Stimulated activated CD4-positive, alpha-beta T cell treated with anti-CD3 and anti-CD28 coated beads, TNF-alpha, amount 100 ng/mL, for 48 hours (primary cell): Measurements from ENCODE around the gene RAB28.
"Not testable (repeated sequence)": the region's sequence is repeated elsewhere in the genome, so short reads cannot be mapped to it uniquely, and the experiment has no call there.

Experiments
- DNase-seq, 3 donors: peaks; one replicate each; pipeline ENCODE4 v3.0.0-alpha.2; 2020; ENCODE audit warnings: low read depth in 3 of 3

RAB28 gene

GRCh38 chr4:13449590-13449989 is 34.5 kb downstream of the RAB28 start:
- DNase-seq = no peak

DNA sequence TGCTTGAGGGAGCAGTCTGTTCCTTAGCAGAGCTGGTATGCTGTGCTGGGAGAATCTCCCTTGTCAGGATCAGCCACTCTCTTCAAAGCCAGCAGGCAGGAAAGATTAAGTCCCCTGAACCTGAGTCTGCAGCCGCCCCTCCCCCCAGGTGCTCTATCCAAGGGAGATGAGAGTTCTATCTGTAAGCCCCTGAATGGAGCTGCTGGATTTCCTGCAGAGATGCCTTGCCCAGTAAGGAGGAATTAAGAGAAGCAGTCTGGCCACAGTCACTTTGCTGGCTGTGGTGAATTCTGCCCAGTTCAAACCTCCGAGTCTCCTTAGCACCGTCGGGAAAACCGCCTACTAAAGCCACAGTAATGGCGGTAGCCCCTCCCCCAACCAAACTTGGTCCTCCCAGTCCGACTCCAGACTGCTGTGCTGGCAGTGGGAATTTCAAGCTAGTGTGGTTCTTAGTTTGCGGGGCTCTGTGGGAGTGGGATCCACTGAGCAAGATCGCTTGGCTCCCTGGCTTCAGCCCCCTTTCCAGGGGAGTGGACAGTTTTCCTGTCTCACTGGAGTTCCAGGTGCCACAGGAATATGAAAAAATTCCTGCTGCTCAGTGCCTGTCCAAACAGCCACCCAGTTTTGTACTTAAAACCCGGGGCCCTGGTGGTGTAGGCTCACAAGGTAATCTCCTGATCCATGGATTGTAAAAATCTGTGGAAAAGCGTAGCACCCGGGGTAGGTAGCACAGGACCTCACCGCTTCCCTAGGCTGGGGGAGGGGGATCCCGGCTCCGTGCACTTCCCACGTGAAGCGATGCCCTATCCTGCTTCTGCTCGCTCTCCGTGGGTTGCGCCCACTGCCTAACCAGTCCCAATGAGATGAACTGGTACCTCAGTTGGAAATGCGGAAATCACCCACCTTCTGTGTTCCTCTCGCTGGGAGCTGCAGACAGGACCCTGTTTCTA is 38.0 kb downstream of the RAB28 start:
- DNase-seq = no peak

DNA sequence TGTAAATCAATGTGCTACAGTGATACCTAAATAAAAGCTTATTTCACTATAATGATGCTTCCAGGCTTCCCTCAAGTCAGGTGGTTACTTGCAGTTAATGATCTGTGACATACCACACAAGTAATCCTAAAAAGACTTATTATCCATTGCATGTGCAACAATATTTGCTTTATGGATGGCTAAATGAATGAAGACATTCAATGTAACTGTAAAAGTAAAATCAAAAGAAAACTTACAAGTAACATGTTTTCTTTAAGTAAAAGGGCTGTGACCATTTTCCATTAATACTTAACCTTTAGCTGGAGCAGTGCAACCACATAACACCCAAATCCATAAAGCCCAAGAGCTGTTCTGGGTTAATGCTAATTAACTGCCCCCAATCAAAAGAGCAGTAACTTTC is 42.6 kb downstream of the RAB28 start:
- no peak for DNase-seq

GRCh38 chr4:13436962-13437361 is 47.2 kb downstream of the RAB28 start:
- no peak for DNase-seq

DNA sequence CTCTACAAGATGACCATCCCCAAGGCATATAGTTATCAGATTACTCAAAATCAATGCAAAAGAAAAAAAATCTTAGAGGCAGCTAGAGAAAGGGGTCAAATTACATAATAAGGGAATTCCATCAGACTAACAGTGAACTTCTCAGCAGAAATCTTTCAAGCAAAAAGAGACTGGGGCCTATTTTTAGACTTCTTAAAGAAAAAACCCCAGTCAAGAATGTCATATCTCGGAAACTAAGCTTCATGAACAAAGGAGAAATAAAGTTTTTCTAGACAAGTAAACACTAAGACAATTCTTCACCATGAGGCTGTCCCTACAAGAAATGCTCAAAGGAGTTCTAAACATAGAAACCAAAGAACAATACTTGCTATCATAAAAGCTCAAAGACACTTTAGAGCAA is 51.7 kb downstream of the RAB28 start:
- DNase-seq = no peak

DNA sequence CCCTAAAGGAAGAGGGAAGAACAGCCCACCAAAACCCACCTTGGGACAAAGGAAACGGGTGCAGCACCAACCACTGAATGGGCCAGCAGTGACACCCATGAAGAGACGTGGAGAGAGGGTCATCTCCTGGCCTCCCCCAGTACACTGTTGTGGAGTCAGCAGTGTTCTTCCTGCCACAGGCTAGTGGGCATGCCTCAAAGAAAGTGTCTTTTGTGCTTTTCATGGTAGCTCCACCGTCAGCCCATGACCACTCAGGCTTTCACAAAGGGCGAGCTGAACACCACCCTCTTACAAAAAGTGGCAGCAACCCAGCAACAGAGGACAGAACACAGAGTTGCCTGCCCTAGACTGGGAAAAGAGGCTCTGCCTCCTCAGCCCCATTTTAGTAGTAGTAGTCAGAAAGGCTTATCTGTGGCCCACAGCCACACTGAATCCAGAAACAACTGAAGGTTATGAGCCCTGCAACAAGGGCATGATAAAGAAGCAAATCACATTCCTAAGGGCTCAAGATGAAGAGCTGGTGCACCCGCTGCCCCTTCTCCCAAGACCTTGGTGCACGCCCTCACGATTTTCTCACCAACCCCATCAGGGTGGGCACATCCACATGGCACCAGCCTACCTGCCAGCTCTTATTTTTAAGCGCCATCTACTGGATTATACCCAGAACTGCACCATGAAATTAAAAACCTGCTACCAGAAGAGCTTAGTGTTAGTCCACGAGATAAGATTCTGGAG is 53.1 kb downstream of the RAB28 start:
- no peak for DNase-seq

DNA sequence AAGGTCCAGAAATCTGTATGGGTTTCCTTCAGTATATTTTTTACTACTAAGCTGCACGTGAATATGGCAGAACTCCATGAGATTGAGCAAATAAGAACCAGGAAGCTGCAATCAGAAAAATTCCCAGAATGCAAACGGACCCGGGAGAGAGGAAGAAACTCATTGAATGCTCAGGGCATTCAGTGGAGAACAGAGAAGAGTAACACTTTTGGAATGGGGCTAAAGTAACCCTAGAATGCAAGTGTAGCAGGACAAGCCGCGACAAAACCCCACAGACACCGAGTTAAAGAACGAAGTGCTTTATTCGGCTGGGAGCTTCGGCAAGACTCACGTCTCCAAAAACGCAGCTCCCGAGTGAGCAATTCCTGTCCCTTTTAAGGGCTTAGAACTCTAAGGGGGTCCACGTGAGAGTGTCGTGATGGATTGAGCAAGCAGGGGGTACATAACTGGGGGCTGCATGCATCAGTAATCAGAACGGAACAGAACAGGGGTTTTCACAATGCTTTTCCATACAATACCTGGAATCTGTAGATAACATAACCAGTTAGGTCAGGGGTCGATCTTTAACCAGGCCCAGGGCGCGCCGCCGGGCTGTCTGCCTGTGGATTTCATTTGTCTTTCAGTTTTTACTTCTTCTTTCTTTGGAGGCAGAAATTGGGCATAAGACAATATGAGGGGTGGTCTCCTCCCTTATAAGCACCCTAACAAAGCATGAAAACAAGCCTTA is 56.4 kb downstream of the RAB28 start:
- DNase-seq = no peak

DNA sequence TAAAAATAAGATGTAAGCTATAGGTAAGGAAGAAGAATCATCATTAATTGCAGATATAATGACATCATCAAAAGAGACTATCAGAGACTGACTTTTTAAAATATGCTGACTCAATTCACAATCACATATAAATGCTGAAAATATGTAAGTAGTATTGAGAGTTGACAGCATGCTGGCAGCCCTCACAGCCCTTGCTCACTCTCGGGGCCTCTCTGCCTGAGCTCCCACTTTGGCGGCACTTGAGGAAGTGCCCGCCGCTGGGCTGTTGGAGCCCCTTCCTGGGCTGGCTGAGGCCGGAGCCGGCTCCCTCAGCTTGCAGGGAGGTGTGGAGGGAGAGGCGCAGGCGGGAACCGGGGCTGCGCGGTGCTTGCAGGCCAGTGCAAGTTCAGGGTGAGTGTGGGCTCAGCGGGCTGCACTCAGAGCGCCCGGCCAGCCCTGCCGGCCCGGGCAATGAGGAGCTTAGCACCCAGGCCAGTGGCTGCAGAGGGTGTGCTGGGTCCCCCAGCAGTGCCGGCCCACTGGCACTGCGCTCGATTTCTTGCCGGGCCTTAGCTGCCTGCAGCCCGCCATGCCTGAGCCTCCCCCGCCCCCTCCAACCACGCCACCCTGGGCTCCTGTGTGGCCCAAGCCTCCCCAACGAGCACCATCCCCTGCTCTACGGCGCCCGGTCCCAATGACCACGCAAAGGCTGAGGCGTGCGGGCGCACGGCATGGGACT is 68.9 kb downstream of the RAB28 start:
- no peak for DNase-seq

DNA sequence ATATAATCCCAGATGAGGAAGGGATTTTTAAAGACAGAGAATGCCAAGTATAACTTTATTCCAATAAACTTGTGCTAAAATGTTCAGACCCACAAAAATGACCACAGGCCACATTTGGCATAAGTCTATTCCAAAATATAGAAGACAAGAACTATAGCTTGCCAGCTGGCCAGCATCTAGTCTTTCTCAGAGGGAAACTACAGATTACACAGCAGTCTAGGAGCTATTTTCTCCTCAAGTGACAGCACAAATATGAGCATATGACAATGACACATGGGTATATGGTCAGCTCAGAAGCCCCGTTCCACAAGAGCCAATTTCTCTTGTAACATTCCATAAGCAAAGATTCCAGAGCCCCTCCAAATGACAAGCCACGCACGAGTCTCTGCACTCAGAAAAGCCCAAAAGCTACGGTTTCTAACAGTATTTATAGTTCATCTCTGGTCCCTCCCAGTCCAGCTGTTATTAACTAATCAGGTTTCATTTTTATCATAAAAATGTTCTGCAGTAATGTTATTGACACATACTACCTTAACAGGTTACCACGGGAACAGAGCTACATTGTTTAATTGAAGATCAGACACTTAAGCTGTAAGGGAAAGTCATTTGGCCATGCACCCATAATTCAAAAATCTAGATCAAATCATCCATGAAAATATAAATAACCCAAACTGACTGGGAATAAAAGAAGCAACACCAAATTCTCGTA is 70.3 kb downstream of the RAB28 start:
- DNase-seq = no peak

DNA sequence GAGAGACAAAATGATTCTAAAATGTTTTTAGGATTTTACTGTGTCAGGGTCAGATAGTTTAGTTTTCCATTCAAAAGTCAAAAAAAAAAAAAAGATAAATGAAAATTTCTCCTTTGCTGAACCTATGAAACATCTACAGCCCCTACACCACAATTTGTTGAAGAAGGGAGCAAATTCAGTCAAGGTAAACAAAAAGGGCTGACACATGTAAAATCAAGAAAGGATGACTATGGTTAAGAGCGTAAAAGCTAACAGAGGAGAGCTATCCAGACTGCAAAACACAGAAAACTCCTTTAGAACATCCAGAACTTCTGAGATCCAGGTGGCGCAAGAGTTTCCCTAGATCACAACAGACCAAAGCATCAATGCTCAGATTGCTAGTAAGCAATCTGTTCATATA is 72.2 kb downstream of the RAB28 start:
- no peak for DNase-seq

DNA sequence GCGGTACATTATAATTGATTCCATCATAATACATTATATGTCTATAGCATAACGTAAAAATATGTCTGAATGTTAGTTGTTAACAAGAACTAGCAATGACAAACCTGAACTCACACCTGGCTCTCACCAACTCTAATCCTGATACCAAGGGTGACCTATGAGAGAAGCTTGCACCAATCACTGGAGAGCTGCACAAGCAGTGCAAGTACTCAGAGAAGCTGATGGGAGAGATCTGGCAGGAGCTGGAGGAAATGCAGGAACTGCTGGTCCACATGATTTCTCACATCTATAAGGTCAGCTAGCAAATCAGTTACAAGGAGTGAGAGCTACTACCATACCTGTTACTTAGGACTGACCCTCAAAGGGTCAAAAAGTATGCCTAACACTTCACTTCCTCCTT is 74.8 kb downstream of the RAB28 start:
- no peak for DNase-seq

DNA sequence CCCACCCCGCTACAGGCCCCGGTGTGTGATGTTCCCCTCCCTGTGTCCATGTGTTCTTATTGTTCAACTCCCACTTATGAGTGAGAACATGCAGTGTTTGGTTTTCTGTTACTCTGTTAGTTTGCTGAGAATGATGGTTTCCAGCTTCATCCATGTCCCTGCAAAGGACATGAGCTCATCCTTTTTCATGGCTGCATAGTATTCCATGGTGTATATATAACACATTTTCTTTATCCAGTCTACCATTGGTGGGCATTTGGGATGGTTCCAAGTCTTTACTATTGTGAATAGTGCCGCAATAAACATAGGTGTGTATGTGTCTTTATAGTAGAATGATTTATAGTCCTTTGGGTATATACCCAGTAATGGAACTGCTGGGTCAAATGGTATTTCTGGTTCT is 78.0 kb downstream of the RAB28 start:
- DNase-seq = not testable (repeated sequence)

GRCh38 chr4:13403833-13404232 is 80.3 kb downstream of the RAB28 start:
- no peak for DNase-seq

DNA sequence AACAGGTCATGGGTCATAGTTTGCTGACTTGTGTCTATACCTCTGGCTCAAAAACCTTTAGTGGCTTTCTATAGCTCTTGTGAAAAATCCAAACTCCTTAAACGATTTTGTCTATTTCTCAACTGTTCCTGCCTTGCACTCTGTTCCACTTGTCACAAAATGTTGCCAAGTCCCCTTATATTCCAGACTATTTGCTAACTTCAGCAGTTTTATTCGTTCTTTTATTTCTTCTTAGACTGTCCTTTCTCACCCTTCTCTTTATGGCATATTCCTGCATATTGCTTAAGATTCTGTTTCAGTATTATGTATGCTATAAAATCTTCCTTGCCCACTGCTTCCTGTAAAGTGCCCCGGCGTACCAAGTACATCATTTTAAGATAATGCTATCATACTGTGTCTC is 80.8 kb downstream of the RAB28 start:
- no peak for DNase-seq

- DNase-seq = no peak
Measured at GRCh38 chr4:13399257-13399656, 84.9 kb downstream of the RAB28 start.

DNA sequence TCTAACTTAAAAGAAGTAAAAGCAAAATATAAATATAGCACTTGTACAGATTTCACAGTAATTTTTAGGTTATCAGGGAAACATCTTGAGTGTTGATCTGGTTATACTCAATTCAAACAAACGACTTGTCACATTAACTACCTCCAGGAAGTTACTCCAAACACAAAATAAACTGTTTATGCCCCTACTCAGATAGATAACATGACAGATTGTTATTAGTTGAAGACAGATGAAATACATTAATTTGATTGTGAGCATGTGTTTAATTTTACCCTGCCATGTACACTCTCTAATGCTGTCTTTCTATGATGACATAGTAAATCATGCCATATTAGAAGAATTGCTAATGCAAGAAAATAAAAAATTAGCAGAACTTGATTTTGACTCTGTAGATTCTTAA is 88.0 kb downstream of the RAB28 start:
- DNase-seq = no peak

- DNase-seq = not testable (repeated sequence)
Measured at GRCh38 chr4:13389901-13390300, 94.2 kb downstream of the RAB28 start.

GRCh38 chr4:13386405-13387107 is 97.6 kb downstream of the RAB28 start:
- DNase-seq = no peak

DNA sequence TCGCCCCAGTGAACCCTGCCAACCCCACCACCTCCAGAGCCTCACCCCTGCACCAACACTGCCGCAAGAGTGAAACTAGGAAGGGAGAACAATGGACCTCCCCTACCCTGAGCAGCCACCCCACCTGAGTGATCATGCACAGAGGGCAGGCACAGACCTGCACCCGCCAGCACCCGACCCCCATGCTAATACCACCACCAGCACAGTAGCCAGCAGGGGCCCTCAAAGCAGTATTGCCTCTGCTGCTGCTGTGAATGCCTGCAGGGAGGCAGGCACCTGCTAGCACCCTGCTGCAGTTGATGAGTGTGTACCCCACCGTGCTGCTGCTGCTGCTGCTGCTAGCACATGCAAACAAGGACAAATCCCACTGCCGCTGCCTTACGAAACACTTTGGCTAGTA is 100.1 kb downstream of the RAB28 start:
- DNase-seq = no peak

DNA sequence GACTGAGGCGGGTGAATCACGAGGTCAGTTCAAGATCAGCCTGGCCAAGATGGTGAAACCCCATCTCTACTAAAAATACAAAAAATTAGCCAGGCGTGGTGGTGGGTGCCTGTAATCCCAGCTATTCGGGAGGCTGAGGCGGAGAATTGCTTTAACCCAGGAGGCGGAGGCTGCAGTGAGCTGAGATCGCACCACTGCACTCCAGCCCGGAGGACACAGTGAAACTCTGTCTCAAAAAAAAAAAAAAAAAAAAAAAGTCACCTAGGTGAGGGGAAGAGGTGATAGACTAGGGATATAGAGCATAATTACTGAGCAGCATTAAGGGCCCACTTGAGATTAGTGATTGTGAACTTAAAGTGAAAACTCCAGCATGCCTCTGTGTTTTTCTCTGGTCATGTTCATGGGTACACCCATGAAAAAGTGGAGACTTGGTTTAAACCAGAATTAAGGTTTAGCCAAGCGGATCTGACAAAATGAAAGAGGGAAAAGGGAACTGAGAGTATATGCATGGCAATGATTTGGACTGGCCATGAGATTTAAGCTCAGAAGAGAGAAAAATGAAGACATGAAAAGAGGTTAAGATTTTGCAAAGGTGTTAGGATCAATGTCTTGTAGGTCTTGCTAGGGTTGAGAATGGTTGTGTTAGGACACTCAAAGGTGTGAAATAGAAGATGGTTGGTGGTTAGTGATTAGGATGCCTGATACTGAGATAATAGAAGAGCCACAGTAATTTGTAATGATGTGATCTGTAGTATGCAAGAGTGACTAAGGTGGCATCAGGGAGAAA is 105.0 kb downstream of the RAB28 start:
- no peak for DNase-seq
